Measurements from ENCODE around the gene MAP4K2.

DNA sequence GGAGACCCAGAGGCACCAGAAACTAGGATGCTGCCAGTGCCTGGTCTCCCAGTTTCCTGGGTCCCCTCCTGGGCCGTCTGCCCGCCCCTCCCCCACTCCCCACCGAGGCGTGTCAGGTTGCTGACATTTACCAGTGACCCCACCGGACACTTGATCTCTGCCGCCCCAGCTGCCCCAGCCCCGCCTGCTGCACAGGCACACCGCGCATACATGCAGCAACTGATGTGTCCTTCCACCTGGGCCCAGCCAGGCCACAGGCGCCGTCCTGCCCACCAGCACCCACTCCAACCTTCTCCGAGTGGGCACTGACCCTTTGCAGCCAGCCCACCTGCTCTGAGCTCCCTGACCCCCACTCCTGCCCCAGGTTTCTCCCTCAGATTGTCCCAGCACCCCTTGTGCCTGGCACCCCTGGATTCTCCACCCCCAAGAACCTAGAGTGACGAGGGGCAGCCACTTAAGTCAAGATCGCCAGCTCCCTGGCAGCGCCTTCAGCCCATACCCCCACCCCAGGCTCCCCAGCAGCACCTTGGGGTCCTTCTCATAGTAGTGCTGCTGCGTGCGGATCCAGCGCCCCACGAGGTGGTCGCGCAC, 43.8 kb downstream of the MAP4K2 start:
- TF ChIP-seq SUZ12 (IDR thresholded peaks at IDR 0.05) (no peak), FOXA1 (IDR thresholded peaks at IDR 0.05) (no peak), FOXM1 (IDR thresholded peaks at IDR 0.05; ENCODE audit: borderline replicate concordance) (no peak), CTBP1 (IDR thresholded peaks at IDR 0.05; ENCODE audit: borderline replicate concordance) (no peak), L3MBTL2 (conservative IDR thresholded peaks at IDR 0.05) (no peak), SP1 (IDR thresholded peaks at IDR 0.05) (no peak), TARDBP (IDR thresholded peaks at IDR 0.05) (no peak), ELF4 (IDR thresholded peaks at IDR 0.05) (no peak), FOXK2 (IDR thresholded peaks at IDR 0.05) (no peak), NFRKB (IDR thresholded peaks at IDR 0.05) (no peak), LEF1 (IDR thresholded peaks at IDR 0.05; ENCODE audit: borderline replicate concordance) (no peak), ZNF384 (IDR thresholded peaks at IDR 0.05) (no peak), HDGF (IDR thresholded peaks at IDR 0.05; ENCODE audit: borderline replicate concordance) (no peak)
- TF ChIP-seq, protein P1, sequence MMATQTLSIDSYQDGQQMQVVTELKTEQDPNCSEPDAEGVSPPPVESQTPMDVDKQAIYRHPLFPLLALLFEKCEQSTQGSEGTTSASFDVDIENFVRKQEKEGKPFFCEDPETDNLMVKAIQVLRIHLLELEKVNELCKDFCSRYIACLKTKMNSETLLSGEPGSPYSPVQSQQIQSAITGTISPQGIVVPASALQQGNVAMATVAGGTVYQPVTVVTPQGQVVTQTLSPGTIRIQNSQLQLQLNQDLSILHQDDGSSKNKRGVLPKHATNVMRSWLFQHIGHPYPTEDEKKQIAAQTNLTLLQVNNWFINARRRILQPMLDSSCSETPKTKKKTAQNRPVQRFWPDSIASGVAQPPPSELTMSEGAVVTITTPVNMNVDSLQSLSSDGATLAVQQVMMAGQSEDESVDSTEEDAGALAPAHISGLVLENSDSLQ (IDR thresholded peaks at IDR 0.05): no peak
